Activated T-cell treated with anti-CD3 and anti-CD28 coated beads, Interleukin-2, amount 50 U/mL, for 1 hour (primary cell): ENCODE measurements around the gene GHSR.

Source experiments
- DNase-seq: peaks from one replicate; pipeline ENCODE4 v3.0.0-alpha.2; 2020

The GHSR gene

GRCh38 chr3:172415323-172415722 lies 32.9 kb downstream of the GHSR start:
- no peak for DNase-seq

GRCh38 chr3:172411478-172411947 lies 36.7 kb downstream of the GHSR start:
- DNase-seq, result no peak

DNA sequence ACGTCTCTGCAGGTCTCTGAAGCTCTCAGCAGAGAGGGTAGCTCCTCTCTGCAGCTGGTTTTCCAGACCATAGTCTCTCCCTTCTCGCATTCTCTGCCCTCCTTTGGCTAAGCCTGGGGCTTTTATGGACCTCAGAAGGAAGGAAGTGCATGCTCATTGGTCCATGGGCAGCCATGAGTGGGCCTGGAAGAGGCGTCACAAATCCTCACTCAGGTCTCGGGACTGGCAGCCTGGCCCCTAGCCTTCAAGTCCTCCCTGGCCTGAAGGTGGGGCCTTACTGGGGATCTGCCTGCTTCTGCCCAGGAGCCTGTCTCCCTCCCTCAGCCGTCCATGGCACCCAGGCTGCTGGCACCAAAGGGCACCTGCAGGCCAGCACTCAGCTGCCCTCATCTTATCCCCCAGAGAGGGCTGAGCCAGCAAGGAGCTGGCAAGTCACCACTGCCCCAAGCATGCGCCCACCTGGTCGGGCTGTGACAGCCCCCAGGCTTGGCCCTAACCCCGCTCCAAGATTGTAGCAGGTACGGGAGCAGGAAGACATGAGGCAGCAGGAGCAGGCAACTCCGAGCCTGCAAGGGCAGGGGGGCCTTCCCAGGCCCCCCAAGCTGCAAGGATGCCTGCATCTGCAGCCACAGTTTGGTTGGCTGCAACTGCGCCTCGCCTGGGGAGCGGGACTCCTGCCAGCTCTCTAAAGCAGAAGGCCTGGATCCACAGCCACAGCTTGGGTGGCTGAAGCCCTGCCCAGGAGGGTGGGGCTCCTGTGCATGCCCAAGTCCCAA lies 37.4 kb downstream of the GHSR start:
- no peak for DNase-seq

- DNase-seq, result no peak
Measured at GRCh38 chr3:172407872-172408271, 40.4 kb downstream of the GHSR start.

- no peak for DNase-seq
Measured at GRCh38 chr3:172405914-172406313, 42.3 kb downstream of the GHSR start.

DNA sequence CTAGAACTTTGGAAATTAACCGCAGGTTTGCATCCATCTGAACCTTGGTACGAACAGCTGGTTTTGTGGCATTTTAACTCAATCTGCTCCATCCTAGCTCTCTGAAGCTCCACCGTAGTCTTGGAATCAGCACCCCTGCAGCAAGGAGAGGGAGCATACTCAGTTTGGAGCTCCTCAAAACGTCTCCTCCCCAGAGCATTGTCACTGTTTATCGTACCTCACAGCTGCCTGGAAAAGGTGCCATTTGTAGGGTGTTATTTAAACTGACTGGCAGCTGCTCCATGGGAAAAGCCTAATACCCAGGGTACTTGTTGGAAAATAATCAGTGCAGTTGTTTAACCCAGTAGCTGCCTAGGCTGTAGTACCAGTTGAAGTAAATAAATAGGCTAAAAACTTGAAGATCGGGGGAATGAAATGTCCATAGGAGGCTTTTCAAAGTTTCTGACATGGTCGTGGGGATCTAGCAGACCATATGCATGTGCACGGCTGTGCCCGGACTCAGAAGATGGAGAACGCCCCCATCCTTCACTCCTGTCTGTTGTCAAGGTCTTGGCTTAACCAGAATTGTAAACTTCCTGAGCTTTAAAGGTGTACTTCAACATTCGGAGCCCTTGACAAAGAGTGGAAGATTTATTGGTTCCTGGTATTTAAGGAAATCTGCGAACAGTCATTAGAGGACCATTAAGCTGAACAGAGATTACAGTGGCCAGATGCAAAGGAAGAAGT lies 43.9 kb downstream of the GHSR start:
- no peak for DNase-seq

DNA sequence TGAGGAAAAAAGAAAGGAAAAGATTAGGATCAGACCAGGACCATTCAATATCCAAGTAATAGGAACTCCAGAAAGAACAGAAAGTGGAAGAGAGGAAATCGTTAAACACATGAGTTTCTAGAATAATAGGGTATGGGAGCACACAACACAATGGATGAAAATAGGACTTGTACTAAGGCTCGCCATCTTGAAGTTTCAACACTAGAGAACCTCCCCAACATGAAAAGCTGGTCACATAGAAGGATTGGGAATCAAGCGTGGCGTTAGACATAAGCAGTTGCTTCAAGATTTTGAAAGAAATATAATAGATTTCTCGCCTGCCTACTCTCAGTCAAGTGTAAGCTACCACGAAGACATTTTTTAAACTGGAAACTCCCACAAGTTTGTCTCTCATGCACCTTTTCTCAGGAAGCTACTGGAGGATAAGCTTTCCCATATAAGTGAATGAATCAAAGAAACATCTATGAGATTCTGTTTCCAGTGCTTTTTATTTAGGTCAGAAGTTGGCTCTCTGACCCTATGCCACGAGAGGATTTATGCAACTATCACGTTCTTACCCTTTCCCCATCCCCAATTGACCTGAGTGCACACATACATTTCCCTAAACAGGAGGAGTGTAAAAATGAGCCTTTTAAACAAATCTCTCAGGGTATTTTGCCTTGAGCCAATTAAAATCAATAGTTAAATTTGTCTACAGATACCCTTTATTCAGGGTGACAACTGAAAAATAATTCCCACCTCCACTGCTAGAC lies 45.2 kb downstream of the GHSR start:
- DNase-seq, result no peak

- no peak for DNase-seq
Measured at GRCh38 chr3:172402090-172402489, 46.2 kb downstream of the GHSR start.

DNA sequence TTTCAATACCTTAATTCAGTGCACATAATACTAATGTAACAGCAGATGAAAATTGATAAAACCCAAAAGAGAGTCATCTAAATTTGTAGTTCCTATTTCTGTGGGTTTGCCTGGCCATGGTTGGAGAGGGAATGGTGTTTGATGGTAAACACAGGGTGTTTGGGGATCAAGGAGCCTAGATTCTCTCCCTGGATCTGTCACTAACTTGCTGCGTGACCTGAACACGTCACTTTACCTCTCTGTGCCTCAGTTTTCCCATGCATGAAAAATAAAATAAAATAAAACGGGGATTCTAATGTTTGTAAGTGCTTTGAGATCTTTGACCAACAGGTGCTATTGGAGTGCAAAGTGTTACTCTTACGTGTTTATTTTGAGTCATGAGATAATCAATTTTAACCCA lies 49.8 kb downstream of the GHSR start:
- DNase-seq, result no peak

DNA sequence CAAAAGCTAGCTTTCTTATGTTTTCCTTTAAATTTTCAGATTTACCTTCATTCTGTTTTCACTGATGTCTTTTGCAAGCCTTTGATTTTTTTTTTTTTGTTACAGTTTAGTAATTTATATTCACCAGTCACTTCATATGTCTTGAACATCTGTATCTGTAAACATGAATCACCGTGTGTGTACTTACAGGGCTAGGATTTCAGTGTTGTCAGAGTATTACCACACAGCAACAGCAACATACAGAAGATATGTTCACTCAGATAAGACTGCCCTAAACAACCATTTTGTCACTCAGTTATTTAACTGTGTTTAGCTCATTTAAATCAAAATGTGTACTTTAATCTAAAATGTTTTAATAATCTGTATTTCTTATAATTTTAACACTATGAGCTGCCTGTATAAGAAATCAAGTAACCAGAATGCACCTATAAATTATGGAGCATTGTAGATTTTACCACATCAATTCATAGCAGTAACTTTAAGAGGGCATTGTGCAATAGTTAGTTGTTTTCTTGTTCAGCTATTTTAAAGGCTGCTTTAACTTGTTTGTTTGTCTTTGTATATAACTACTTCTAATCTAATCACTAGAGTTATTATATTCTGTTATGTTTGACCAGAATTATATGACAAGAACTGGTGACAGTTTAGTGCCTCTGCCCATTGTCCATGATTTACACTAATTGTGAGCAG lies 50.4 kb downstream of the GHSR start:
- no peak for DNase-seq

- no peak for DNase-seq
Measured at GRCh38 chr3:172396400-172396799, 51.9 kb downstream of the GHSR start.

GRCh38 chr3:172394692-172395091 lies 53.6 kb downstream of the GHSR start:
- DNase-seq, result no peak
